SH-SY5Y (cell line): ENCODE measurements around the gene ANKRD34B.

Experiments used
- GATA2 ChIP-seq: IDR thresholded peaks from 2 replicates; pipeline ENCODE4 v1.6.1; 2011; ENCODE audit warnings: mild to moderate bottlenecking, low read depth, low read length
- GATA3 ChIP-seq: IDR thresholded peaks from 2 replicates; pipeline ENCODE4 v1.6.1; 2011; ENCODE audit warnings: low read depth, mild to moderate bottlenecking, low read length, moderate library complexity

GRCh38 chr5:80600943-80601693 lies 31.0 kb upstream of the ANKRD34B start:
- TF ChIP-seq GATA2 (no peak), GATA3 (no peak)
